H1 (cell line): Measurements from ENCODE around the gene BRD8. TPM values are rescaled to one million over a fixed set of nuclear protein-coding genes. Genes with fewer than 3 reads are reported as not detected.

ENCODE experiments used
- FOSL1 ChIP-seq: IDR thresholded peaks from 2 replicates; pipeline ENCODE4 v1.6.1; 2011; ENCODE audit warnings: mild to moderate bottlenecking, low read depth, low read length, moderate library complexity; ENCODE audit not compliant: insufficient read depth
- KDM1A ChIP-seq: fragments of 200-600, 300-600 bp; sonication (generic); IDR thresholded peaks from 2 replicates; pipeline ENCODE4 v1.7.1; 2016; ENCODE audit warnings: mild to moderate bottlenecking, low read length, borderline replicate concordance
- POLR2AphosphoS5 ChIP-seq: IDR thresholded peaks from 2 replicates; pipeline ENCODE4 v1.6.1; 2011; ENCODE audit warnings: low read depth, low read length
- POU5F1 ChIP-seq: IDR thresholded peaks from 2 replicates; pipeline ENCODE4 v1.6.1; 2011; ENCODE audit warnings: low read depth, mild to moderate bottlenecking, low read length, moderate library complexity
- SP2 ChIP-seq: IDR thresholded peaks from 2 replicates; pipeline ENCODE4 v1.6.1; 2012; ENCODE audit warnings: mild to moderate bottlenecking, low read length, inconsistent platforms
- polyA plus RNA-seq, 7 experiments: library from polyadenylated mRNA; depleted of rRNA in 3 of 7; stranded (reverse) in 5 of 7; unstranded in 2 of 7; fragments of >200 nt in 5 of 7; fragments of 200-250 nt in 2 of 7; gene quantifications; 1 replicate in 5 of 7; 2 replicates in 1 of 7; 4 replicates in 1 of 7; pipeline versions ENCODE4 v1.2.1 to v1.2.3, GENCODE V29; 2011 to 2013; ENCODE audit warnings: missing spikeins in 2 of 7, mixed read lengths in 2 of 7
- total RNA-seq: library from RNA; stranded (reverse); fragmentation: NEBNext Ultra II Directional; extraction: Animal tissue kit (Norgen Biotek cat#: 25700); gene quantifications from 2 replicates; pipeline ENCODE4 v1.2.1, GENCODE V29; 2021

The BRD8 gene
- total and polyA plus RNA-seq, 2 of the 8 experiments (the other 6 are each of a cell fraction or from before 2014, with no cell fraction given): 37.8 to 75.8 TPM

- TF ChIP-seq SP2: no peak
- no peak for TF ChIP-seq FOSL1
- TF ChIP-seq POLR2AphosphoS5: no peak
- TF ChIP-seq KDM1A: no peak
- TF ChIP-seq POU5F1: no peak
Measured at GRCh38 chr5:138186002-138186447, 7.6 kb upstream of the BRD8 start (continued).
